ENCODE data around the gene PTPRN. TPM values are rescaled to one million over a fixed set of nuclear protein-coding genes. Genes with fewer than 3 reads are reported as not detected.
A peak's percentile ranks its signal among the peaks of the same experiment; 100 is the strongest.
"Not testable (repeated sequence)": the region's sequence is repeated elsewhere in the genome, so short reads cannot be mapped to it uniquely, and the experiment has no call there.

The PTPRN gene
- total RNA-seq, 2 experiments from 2014 or later = not detected

DNA sequence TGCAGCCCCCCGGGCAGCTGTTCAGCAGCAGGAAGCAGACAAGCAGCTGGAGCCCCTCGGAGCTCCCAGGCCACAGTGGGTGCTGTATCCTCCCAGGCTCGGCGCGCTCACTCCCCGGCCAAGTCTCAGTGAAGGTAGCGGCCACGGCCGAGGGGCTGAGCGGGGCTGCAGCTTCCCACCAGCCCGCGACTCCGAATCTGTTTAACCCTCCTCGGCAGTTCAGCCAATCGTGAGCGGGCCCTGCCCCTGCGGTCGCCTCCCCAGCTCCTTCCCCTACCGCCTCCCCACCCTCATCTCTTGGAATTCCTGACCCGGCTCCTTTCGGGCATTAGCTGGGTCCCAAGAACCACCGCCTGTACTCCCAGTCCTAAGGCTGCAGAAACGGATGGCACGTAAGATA is 23.3 kb upstream of the PTPRN start, which contains the start of gene RESP18:
Gene RESP18 (minus strand): TSS at position 203 of the 400 bp plus-strand sequence.
- no peak within 1 kb of the TSS for H3K27ac Mint-ChIP-seq
- intact Hi-C loops (cut with micrococcal nuclease) = no loop called here
- CTCF ChIA-PET = no interaction called here

DNA sequence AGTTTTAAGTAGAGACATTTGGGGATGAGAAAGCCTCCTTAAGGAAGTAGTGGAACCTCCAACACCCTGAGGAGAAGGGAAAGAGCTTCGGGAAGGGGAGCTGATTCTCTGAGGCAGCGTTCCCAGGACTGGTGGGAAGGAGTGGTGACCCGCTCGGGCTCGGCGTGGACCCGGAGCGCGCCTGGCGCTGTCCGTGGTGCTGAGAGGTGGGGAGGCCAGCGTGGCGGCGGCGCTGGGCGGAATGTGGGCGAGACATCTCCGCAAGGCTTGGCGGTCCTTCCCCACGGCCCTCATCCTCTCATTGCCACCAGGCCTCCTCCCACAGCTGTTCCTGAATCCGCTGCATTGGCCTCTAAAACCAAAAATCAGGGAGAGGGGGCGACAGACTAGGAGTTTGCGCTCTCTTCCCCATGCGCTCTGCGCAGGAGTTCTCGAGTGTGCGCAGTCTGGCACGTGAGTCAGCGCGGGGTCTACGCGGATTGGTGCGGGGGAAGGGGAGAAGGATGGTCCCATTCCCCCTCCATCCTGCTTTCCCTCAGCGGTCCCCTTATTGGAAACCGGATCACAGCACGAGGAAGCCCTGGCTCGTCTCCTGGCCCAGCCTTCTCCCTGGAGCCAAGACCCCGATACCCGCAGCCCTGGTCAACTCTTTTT is 22.5 kb upstream of the PTPRN start:
- intact Hi-C loops (cut with micrococcal nuclease) = no loop called here
- Mint-ChIP-seq H3K9me3 (peaks cover 6% of the 10 kb centered on the region), H3K36me3 (ENCODE audit: low read depth) (no peaks in the 10 kb centered on the region), H3K4me1 (ENCODE audit: low read depth) (no peaks in the 10 kb centered on the region), H3K27me3 (ENCODE audit: low read depth) (peaks cover 38% of the 10 kb centered on the region), H3K27ac (no peak overlapping the region), H3K4me3 (no peak overlapping the region)
- peak; percentile 31 for DNase-seq
- CTCF ChIA-PET = no interaction called here

More for the DNA sequence above, 23.3 kb upstream of the PTPRN start, which contains the start of gene RESP18:
- Mint-ChIP-seq H3K4me1 (ENCODE audit: low read depth) (no peaks in the 10 kb centered on the region), H3K27me3 (ENCODE audit: low read depth) (peaks cover 38% of the 10 kb centered on the region), H3K4me3 (no peak within 1 kb of the TSS), H3K9me3 (peaks cover 7% of the 10 kb centered on the region), H3K36me3 (ENCODE audit: low read depth) (no peaks in the 10 kb centered on the region)
- DNase-seq = no peak

GRCh38 chr2:219327719-219328118 is 18.5 kb upstream of the PTPRN start:
- CTCF ChIA-PET = no interaction called here

DNA sequence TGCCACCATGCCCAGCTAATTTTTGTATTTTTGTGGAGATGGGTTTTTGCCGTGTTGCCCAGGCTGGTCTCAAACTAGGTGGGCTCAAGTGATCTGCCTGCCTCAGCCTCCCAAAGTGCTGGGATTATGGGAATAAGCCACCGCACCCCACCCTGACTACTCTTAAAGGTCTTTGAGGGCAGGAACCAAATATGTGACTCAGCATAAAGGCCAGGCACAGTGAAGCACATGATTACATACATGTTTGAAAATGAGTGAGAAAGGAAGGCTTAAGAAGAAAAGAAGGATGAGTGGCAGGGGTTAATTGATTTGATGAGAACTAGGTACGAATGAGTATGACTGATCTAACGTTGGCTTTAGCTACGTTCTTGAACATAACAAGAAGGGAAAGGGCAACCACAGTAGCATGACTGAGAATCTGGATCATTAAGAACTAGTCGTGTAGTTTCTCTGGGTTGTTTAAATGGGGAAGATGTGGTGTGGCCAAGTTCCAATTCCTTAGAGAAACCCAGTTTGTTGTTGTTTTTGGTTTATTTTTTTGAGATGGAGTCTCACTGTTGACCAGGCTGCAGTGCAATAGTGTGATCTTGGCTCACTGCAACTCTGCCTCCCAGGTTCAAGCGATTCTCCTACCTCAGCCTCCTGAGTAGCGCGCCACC is 16.6 kb upstream of the PTPRN start:
- no peaks in the 10 kb centered on the region for H3K36me3 Mint-ChIP-seq (ENCODE audit: low read depth)
- peaks cover 11% of the 10 kb centered on the region for H3K4me1 Mint-ChIP-seq (ENCODE audit: low read depth)
- H3K27me3 Mint-ChIP-seq (ENCODE audit: low read depth) = peaks cover 6% of the 10 kb centered on the region
- CTCF ChIA-PET = interaction anchor here (1.0 kb wide), 1 partner anchor 31 kb away, joined by 3 read pairs; no protein-coding TSS in a partner anchor
- no peak overlapping the region for H3K27ac Mint-ChIP-seq
- H3K9me3 Mint-ChIP-seq = no peaks in the 10 kb centered on the region
- no peak for DNase-seq
- H3K4me3 Mint-ChIP-seq = no peak overlapping the region
- intact Hi-C loops (cut with micrococcal nuclease) = no loop called here

More at GRCh38 chr2:219327719-219328118, 18.5 kb upstream of the PTPRN start:
- Mint-ChIP-seq H3K27ac (no peak overlapping the region), H3K4me1 (ENCODE audit: low read depth) (no peaks in the 10 kb centered on the region), H3K36me3 (ENCODE audit: low read depth) (no peaks in the 10 kb centered on the region), H3K27me3 (ENCODE audit: low read depth) (peaks cover 23% of the 10 kb centered on the region), H3K4me3 (no peak overlapping the region), H3K9me3 (no peaks in the 10 kb centered on the region)
- DNase-seq = no peak
- intact Hi-C loops (cut with micrococcal nuclease) = no loop called here

GRCh38 chr2:219325136-219325535 is 15.9 kb upstream of the PTPRN start:
- Mint-ChIP-seq H3K4me1 (ENCODE audit: low read depth) (peaks cover 12% of the 10 kb centered on the region), H3K9me3 (no peaks in the 10 kb centered on the region), H3K27ac (no peak overlapping the region), H3K36me3 (ENCODE audit: low read depth) (no peaks in the 10 kb centered on the region), H3K4me3 (no peak overlapping the region), H3K27me3 (ENCODE audit: low read depth) (peaks cover 5% of the 10 kb centered on the region)
- CTCF ChIA-PET = interaction anchor here (0.7 kb wide), 1 partner anchor 13 kb away, joined by 4 read pairs; no protein-coding TSS in a partner anchor
- intact Hi-C loops (cut with micrococcal nuclease) = no loop called here
- no peak for DNase-seq

DNA sequence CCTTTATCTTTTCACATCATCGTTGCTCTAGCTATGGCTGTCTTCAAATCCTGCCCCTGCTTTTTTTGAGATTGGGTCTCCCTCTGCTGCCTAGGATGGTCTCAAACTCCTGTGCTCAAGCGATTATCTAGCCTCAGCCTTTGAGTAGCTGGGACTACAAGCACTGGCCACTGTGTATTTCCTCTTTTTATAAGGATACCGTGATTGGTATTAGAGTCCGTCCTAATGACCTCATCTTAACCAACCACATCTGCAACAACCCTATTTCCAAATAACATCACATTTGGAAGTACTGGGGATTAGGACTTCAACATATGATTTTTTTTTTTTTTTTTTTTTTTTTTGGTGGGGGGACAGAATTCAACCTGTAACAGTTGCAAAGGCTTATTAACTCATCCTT is 14.2 kb upstream of the PTPRN start:
- Mint-ChIP-seq H3K27ac (no peak overlapping the region), H3K4me3 (no peak overlapping the region), H3K36me3 (ENCODE audit: low read depth) (no peaks in the 10 kb centered on the region), H3K27me3 (ENCODE audit: low read depth) (peaks cover 3% of the 10 kb centered on the region), H3K4me1 (ENCODE audit: low read depth) (peaks cover 12% of the 10 kb centered on the region), H3K9me3 (no peaks in the 10 kb centered on the region)
- CTCF ChIA-PET = no interaction called here
- intact Hi-C loops (cut with micrococcal nuclease) = no loop called here
- no peak for DNase-seq

DNA sequence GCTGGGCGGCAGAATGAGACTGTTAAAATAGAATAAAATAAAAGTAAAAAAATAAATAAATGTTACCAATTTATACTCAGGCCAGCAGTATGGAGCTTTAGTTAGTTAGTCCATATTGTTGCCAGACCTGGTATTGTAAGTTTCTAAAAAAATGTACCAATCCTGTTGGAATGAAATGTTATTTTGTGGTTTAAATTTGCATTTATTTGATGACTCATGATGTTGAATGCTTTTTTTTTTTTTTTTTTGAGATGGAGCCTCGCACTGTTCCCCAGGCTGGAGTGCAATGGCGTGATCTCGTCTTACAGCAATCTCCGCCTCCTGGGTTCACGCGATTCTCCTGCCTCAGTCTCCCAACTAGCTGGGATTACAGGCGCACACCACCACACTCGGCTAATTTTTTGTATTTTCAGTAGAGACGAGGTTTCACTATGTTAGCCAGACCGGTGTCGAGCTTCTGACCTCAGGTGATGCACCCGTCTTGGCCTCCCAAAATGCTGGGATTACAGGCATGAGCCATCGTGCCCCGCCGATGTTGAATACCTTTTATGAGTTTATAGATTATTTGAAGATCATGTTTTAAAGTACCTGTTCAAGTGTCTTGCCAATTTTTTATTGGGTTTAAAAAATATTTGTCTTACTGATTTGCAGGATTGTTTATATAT is 5.7 kb upstream of the PTPRN start:
- intact Hi-C loops (cut with micrococcal nuclease) = no loop called here
- no peaks in the 10 kb centered on the region for H3K36me3 Mint-ChIP-seq (ENCODE audit: low read depth)
- no peak overlapping the region for H3K4me3 Mint-ChIP-seq
- no peak for DNase-seq
- CTCF ChIA-PET = interaction anchor here (1.2 kb wide), 1 partner anchor 37 kb away, joined by 4 read pairs; no protein-coding TSS in a partner anchor
- no peaks in the 10 kb centered on the region for H3K4me1 Mint-ChIP-seq (ENCODE audit: low read depth)
- peaks cover 17% of the 10 kb centered on the region for H3K27me3 Mint-ChIP-seq (ENCODE audit: low read depth)
- no peaks in the 10 kb centered on the region for H3K9me3 Mint-ChIP-seq
- H3K27ac Mint-ChIP-seq = no peak overlapping the region

GRCh38 chr2:219312683-219313263 is 3.6 kb upstream of the PTPRN start:
- H3K4me3 Mint-ChIP-seq; intact Hi-C loops (cut with micrococcal nuclease); DNase-seq; H3K9me3 Mint-ChIP-seq; H3K4me1 Mint-ChIP-seq (ENCODE audit: low read depth); H3K27ac Mint-ChIP-seq; H3K36me3 Mint-ChIP-seq (ENCODE audit: low read depth): not testable (repeated sequence)
- CTCF ChIA-PET = interaction anchor here (1.2 to 1.3 kb wide), 2 partner anchors 13 to 348 kb away, joined by 4 to 7 read pairs; no protein-coding TSS in a partner anchor
- peaks cover 34% of the 10 kb centered on the region for H3K27me3 Mint-ChIP-seq (ENCODE audit: low read depth)

GRCh38 chr2:219308142-219309101 is 779 bp downstream of the PTPRN start:
- peaks cover 52% of the 10 kb centered on the region for H3K27me3 Mint-ChIP-seq (ENCODE audit: low read depth)

GRCh38 chr2:219306047-219306446 is 3.2 kb downstream of the PTPRN start:
- Mint-ChIP-seq H3K4me3 (no peak overlapping the region), H3K36me3 (ENCODE audit: low read depth) (no peaks in the 10 kb centered on the region), H3K27ac (no peak overlapping the region), H3K9me3 (no peaks in the 10 kb centered on the region), H3K27me3 (ENCODE audit: low read depth) (peaks cover 44% of the 10 kb centered on the region), H3K4me1 (ENCODE audit: low read depth) (peaks cover 8% of the 10 kb centered on the region)
- intact Hi-C loops (cut with micrococcal nuclease) = loop anchor here (5.0 kb wide), 1 partner anchor 259 kb away; no protein-coding TSS in a partner anchor
- CTCF ChIA-PET = interaction anchor here (1.1 to 3.8 kb wide), 2 partner anchors 11 to 44 kb away, joined by 3 to 17 read pairs; no protein-coding TSS in a partner anchor
- no peak for DNase-seq

More at GRCh38 chr2:219308142-219309101, 779 bp downstream of the PTPRN start:
- intact Hi-C loops (cut with micrococcal nuclease) = loop anchor here (5.0 kb wide), 1 partner anchor 261 kb away; no protein-coding TSS in a partner anchor
- H3K4me1 Mint-ChIP-seq (ENCODE audit: low read depth) = peaks cover 8% of the 10 kb centered on the region
- H3K4me3 Mint-ChIP-seq = no peak overlapping the region
- peak; percentile 80 for DNase-seq
- no peaks in the 10 kb centered on the region for H3K9me3 Mint-ChIP-seq
- no peak overlapping the region for H3K27ac Mint-ChIP-seq
- CTCF ChIA-PET = interaction anchor here (0.6 to 1.4 kb wide), 2 partner anchors 9 to 915 kb away, joined by 3 to 5 read pairs; no protein-coding TSS in a partner anchor
- no peaks in the 10 kb centered on the region for H3K36me3 Mint-ChIP-seq (ENCODE audit: low read depth)

GRCh38 chr2:219304223-219304622 is 5.0 kb downstream of the PTPRN start:
- Mint-ChIP-seq H3K27ac (no peak overlapping the region), H3K27me3 (ENCODE audit: low read depth) (peaks cover 32% of the 10 kb centered on the region), H3K4me1 (ENCODE audit: low read depth) (peaks cover 4% of the 10 kb centered on the region), H3K36me3 (ENCODE audit: low read depth) (no peaks in the 10 kb centered on the region), H3K9me3 (no peaks in the 10 kb centered on the region), H3K4me3 (no peak overlapping the region)
- DNase-seq = no peak
- intact Hi-C loops (cut with micrococcal nuclease) = no loop called here
- CTCF ChIA-PET = interaction anchor here (3.8 kb wide), 1 partner anchor 9 kb away, joined by 17 read pairs; no protein-coding TSS in a partner anchor
